ENCODE data around the gene AGBL1. TPM values are rescaled to one million over a fixed set of nuclear protein-coding genes. Genes with fewer than 3 reads are reported as not detected.

AGBL1 gene
- total and polyA plus RNA-seq, 2 donors (not counting 1 experiment from before 2014, with no cell fraction given): not detected

- H3K4me3 ChIP-seq (ENCODE audit: control extremely low read depth in 1 of 5, extremely low read depth in 1 of 5, insufficient read depth in 1 of 5, low read depth in 2 of 5, low read length in 4 of 5): no peak overlapping the region
- H3K27ac Mint-ChIP-seq: no peak overlapping the region
- DNase-seq: no peak
- no peak overlapping the region for H3K27ac ChIP-seq (ENCODE audit: low read length in 2 of 2)
- intact Hi-C loops (cut with micrococcal nuclease): no loop called here
- no peaks in the 10 kb centered on the region for H3K27me3 Mint-ChIP-seq
- H2AFZ ChIP-seq (ENCODE audit: insufficient read depth, low read depth, low read length, poor library complexity, severe bottlenecking): no peak overlapping the region
- no peaks in the 10 kb centered on the region for H3K4me1 Mint-ChIP-seq
- POLR2A ChIA-PET: no interaction called here
- no peaks in the 10 kb centered on the region for H3K4me1 ChIP-seq (ENCODE audit: control insufficient read depth in 2 of 2, insufficient read depth in 2 of 2, low read length in 2 of 2)
- no peaks in the 10 kb centered on the region for H3K79me2 ChIP-seq (ENCODE audit: control insufficient read depth, insufficient read depth, low read length)
- H3K36me3 ChIP-seq (replicated peaks in 1 of 2; ENCODE audit: control extremely low read depth in 1 of 2, control insufficient read depth in 1 of 2, extremely low read depth in 1 of 2, insufficient read depth in 2 of 2, low read length in 1 of 2): no peaks in the 10 kb centered on the region
- H3K4me3 Mint-ChIP-seq: no peak overlapping the region
- no peaks in the 10 kb centered on the region for H3K27me3 ChIP-seq (replicated peaks in 1 of 4; ENCODE audit: control extremely low read depth in 1 of 4, control insufficient read depth in 3 of 4, insufficient read depth in 4 of 4, low read length in 3 of 4)
- H3K9me3 ChIP-seq (ENCODE audit: control extremely low read depth in 1 of 3, control insufficient read depth in 2 of 3, insufficient read depth in 1 of 3, low read length in 2 of 3): no peaks in the 10 kb centered on the region
- no peak overlapping the region for H3K9ac ChIP-seq (ENCODE audit: low read length)
- H4K20me1 ChIP-seq (ENCODE audit: control insufficient read depth, insufficient read depth, low read length, poor library complexity, severe bottlenecking): no peaks in the 10 kb centered on the region
- ATAC-seq (ENCODE audit: low read depth): no peak
- WGBS (ENCODE audit: insufficient coverage): no CpG with 5 or more reads among the region's 2 CpGs
- CTCF ChIA-PET: no interaction called here
- H3K9me3 Mint-ChIP-seq (ENCODE audit: insufficient read depth): no peaks in the 10 kb centered on the region
- TF ChIP-seq EZH2 (IDR thresholded peaks at IDR 0.05; ENCODE audit: borderline replicate concordance, insufficient read depth, low read depth, low read length, poor library complexity, severe bottlenecking): no peak
- TF ChIP-seq, protein P1, sequence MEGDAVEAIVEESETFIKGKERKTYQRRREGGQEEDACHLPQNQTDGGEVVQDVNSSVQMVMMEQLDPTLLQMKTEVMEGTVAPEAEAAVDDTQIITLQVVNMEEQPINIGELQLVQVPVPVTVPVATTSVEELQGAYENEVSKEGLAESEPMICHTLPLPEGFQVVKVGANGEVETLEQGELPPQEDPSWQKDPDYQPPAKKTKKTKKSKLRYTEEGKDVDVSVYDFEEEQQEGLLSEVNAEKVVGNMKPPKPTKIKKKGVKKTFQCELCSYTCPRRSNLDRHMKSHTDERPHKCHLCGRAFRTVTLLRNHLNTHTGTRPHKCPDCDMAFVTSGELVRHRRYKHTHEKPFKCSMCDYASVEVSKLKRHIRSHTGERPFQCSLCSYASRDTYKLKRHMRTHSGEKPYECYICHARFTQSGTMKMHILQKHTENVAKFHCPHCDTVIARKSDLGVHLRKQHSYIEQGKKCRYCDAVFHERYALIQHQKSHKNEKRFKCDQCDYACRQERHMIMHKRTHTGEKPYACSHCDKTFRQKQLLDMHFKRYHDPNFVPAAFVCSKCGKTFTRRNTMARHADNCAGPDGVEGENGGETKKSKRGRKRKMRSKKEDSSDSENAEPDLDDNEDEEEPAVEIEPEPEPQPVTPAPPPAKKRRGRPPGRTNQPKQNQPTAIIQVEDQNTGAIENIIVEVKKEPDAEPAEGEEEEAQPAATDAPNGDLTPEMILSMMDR (IDR thresholded peaks at IDR 0.05): no peak
- no peak overlapping the region for H3K4me2 ChIP-seq (replicated peaks; ENCODE audit: low read depth, low read length, poor library complexity, severe bottlenecking)
Measured at GRCh38 chr15:86804406-86804805, 724.7 kb downstream of the AGBL1 start.

DNA sequence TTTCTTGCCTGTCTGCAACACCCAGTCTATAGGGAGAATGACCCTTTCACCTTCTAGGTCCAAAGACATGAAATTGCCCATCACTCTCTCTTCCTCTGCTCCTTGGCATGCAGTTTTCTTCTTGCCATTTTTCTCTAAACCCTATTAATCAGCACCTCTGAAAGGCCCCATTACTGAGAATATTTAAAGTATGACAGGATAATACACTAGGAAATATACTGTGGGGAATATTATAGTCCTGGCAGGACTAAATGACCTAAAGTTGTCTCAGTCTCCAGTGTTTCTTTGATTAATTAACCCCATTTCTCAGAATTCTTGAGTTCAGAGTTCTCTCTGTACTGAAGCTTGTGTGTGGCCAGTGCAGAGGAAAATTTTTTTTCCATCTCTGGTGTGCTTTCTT, 730.7 kb downstream of the AGBL1 start:
- intact Hi-C loops (cut with micrococcal nuclease): no loop called here
- no peak overlapping the region for H3K4me3 Mint-ChIP-seq
- no peak for TF ChIP-seq EZH2 (IDR thresholded peaks at IDR 0.05; ENCODE audit: borderline replicate concordance, insufficient read depth, low read depth, low read length, poor library complexity, severe bottlenecking)
- TF ChIP-seq, protein P1 (IDR thresholded peaks at IDR 0.05): no peak
- Histone ChIP-seq H3K9me3 (ENCODE audit: control extremely low read depth in 1 of 3, control insufficient read depth in 2 of 3, insufficient read depth in 1 of 3, low read length in 2 of 3) (peaks cover 0 to 3% (median 0%) of the 10 kb centered on the region in 3 donors), H3K27me3 (replicated peaks in 1 of 4; ENCODE audit: control extremely low read depth in 1 of 4, control insufficient read depth in 3 of 4, insufficient read depth in 4 of 4, low read length in 3 of 4) (no peaks in the 10 kb centered on the region), H3K4me3 (ENCODE audit: control extremely low read depth in 1 of 5, extremely low read depth in 1 of 5, insufficient read depth in 1 of 5, low read depth in 2 of 5, low read length in 4 of 5) (no peak overlapping the region), H3K9ac (ENCODE audit: low read length) (no peak overlapping the region), H3K4me1 (ENCODE audit: control insufficient read depth in 2 of 2, insufficient read depth in 2 of 2, low read length in 2 of 2) (no peaks in the 10 kb centered on the region), H3K79me2 (ENCODE audit: control insufficient read depth, insufficient read depth, low read length) (no peaks in the 10 kb centered on the region), H4K20me1 (ENCODE audit: control insufficient read depth, insufficient read depth, low read length, poor library complexity, severe bottlenecking) (no peaks in the 10 kb centered on the region), H3K4me2 (replicated peaks; ENCODE audit: low read depth, low read length, poor library complexity, severe bottlenecking) (no peak overlapping the region), H3K27ac (ENCODE audit: low read length in 2 of 2) (no peak overlapping the region), H2AFZ (ENCODE audit: insufficient read depth, low read depth, low read length, poor library complexity, severe bottlenecking) (no peak overlapping the region), H3K36me3 (replicated peaks in 1 of 2; ENCODE audit: control extremely low read depth in 1 of 2, control insufficient read depth in 1 of 2, extremely low read depth in 1 of 2, insufficient read depth in 2 of 2, low read length in 1 of 2) (no peaks in the 10 kb centered on the region)
- DNase-seq (no peak), ATAC-seq (ENCODE audit: low read depth) (no peak)
- ChIA-PET CTCF (no interaction called here), POLR2A (no interaction called here)
- H3K27me3 Mint-ChIP-seq: no peaks in the 10 kb centered on the region
- no peak overlapping the region for H3K27ac Mint-ChIP-seq
- no peaks in the 10 kb centered on the region for H3K9me3 Mint-ChIP-seq (ENCODE audit: insufficient read depth)
- no peaks in the 10 kb centered on the region for H3K4me1 Mint-ChIP-seq

Data from B cell (primary cell).